ENCODE measurements around the gene RPS21.

DNA sequence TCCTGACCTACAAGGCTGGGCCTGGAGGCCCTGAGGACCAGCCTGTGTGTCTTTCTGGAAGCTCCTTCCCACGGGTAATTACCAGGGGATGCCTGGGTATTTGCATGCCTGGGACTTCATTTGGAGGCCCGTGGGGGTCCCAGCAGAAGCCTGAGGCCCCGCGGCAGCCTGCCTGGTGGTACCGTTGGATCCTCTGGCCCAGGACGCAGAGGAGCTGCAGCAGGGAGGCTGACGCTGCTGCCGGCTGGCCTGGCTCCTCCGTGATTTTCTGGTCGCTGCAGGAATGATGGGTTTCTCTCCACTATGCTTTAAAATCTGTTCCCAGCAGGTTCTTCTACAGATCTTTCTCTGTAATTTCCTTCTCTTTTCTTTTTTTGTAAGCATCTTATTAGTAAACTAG, 13.6 kb downstream of the RPS21 start:
- no peak for TF ChIP-seq POLR2A (IDR thresholded peaks at IDR 0.05; ENCODE audit: low read depth, low read length)
- no peak for TF ChIP-seq POLR2AphosphoS5 (IDR thresholded peaks at IDR 0.05; ENCODE audit: low read depth, low read length)
- no peak for TF ChIP-seq TAF1 (IDR thresholded peaks at IDR 0.05; ENCODE audit: borderline replicate concordance, low read depth, low read length)

All from GM12892 (cell line).